ENCODE data around the gene OXSR1.

OXSR1 gene

DNA sequence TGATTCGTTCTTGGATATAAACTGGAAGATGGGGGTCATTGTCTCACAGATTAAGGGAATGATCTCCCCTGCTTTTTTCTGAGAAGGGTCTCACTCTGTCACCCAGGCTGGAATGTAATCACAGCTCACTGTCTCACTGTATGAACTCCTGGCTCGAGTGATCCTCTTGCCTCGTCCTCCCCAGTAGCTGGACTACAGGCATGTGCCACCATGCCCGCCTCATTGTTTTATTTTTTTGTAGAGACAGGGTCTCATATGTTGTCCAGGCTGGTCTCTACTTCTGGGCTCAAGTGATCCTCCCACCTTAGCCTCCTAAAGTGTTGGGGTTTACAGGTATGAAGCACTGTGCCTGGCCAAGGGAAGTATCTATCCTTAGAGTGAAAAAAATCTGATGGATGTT lies 5.4 kb downstream of the OXSR1 start:
- H2AFZ ChIP-seq = no peak overlapping the region

DNA sequence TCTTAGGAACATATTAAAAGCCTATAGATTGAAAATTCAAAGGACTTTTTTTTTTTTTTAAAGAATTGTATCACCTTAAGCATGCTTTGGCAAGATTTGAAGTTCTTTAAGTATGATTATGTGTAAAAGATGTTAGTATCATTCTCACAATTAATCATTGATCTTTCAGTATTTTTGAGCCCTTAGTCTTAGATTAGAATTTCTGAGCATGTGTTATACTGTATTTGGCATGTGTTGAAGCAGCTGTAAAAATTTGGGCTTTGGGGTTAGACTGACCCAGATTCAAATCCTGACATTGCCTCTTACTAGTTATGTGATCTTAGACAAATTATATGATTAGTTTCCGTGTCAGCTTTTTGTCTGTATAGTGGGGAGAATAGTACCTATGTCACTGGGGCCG lies 6.3 kb downstream of the OXSR1 start:
- H3K4me2 ChIP-seq (ENCODE audit: low read length) = no peak overlapping the region
- no peak overlapping the region for H3K4me3 ChIP-seq (ENCODE audit: low read depth, low read length)
- peaks cover 43% of the 10 kb centered on the region for H3K79me2 ChIP-seq
- no peak overlapping the region for H3K27ac ChIP-seq
- H3K4me1 ChIP-seq = peaks cover 8% of the 10 kb centered on the region
- H2AFZ ChIP-seq = no peak overlapping the region
- TF ChIP-seq, protein P1, sequence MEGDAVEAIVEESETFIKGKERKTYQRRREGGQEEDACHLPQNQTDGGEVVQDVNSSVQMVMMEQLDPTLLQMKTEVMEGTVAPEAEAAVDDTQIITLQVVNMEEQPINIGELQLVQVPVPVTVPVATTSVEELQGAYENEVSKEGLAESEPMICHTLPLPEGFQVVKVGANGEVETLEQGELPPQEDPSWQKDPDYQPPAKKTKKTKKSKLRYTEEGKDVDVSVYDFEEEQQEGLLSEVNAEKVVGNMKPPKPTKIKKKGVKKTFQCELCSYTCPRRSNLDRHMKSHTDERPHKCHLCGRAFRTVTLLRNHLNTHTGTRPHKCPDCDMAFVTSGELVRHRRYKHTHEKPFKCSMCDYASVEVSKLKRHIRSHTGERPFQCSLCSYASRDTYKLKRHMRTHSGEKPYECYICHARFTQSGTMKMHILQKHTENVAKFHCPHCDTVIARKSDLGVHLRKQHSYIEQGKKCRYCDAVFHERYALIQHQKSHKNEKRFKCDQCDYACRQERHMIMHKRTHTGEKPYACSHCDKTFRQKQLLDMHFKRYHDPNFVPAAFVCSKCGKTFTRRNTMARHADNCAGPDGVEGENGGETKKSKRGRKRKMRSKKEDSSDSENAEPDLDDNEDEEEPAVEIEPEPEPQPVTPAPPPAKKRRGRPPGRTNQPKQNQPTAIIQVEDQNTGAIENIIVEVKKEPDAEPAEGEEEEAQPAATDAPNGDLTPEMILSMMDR (IDR thresholded peaks at IDR 0.05) = no peak
- no peaks in the 10 kb centered on the region for H3K36me3 ChIP-seq (ENCODE audit: control insufficient read depth, insufficient read depth, low read length)
- H3K9me3 ChIP-seq (ENCODE audit: control insufficient read depth, low read length) = no peaks in the 10 kb centered on the region
- H3K27me3 ChIP-seq (ENCODE audit: control insufficient read depth, insufficient read depth, low read length) = no peaks in the 10 kb centered on the region
- H3K9ac ChIP-seq = no peak overlapping the region

More for the DNA sequence above, 5.4 kb downstream of the OXSR1 start:
- H3K4me3 ChIP-seq (ENCODE audit: low read depth, low read length) = no peak overlapping the region
- H3K4me2 ChIP-seq (ENCODE audit: low read length) = no peak overlapping the region
- peaks cover 8% of the 10 kb centered on the region for H3K4me1 ChIP-seq
- peaks cover 46% of the 10 kb centered on the region for H3K79me2 ChIP-seq
- no peak overlapping the region for H3K9ac ChIP-seq
- H3K9me3 ChIP-seq (ENCODE audit: control insufficient read depth, low read length) = no peaks in the 10 kb centered on the region
- no peaks in the 10 kb centered on the region for H3K36me3 ChIP-seq (ENCODE audit: control insufficient read depth, insufficient read depth, low read length)
- no peaks in the 10 kb centered on the region for H3K27me3 ChIP-seq (ENCODE audit: control insufficient read depth, insufficient read depth, low read length)
- H3K27ac ChIP-seq = no peak overlapping the region
- TF ChIP-seq, protein P1 (IDR thresholded peaks at IDR 0.05) = no peak

- Histone ChIP-seq H3K9me3 (ENCODE audit: control insufficient read depth, low read length) (no peaks in the 10 kb centered on the region), H3K79me2 (peaks cover 42% of the 10 kb centered on the region), H3K9ac (no peak overlapping the region), H3K36me3 (ENCODE audit: control insufficient read depth, insufficient read depth, low read length) (no peaks in the 10 kb centered on the region), H3K27ac (no peak overlapping the region), H2AFZ (no peak overlapping the region), H3K4me1 (no peaks in the 10 kb centered on the region), H3K4me2 (ENCODE audit: low read length) (no peak overlapping the region), H3K4me3 (ENCODE audit: low read depth, low read length) (no peak overlapping the region), H3K27me3 (ENCODE audit: control insufficient read depth, insufficient read depth, low read length) (no peaks in the 10 kb centered on the region)
- TF ChIP-seq, protein P1 (IDR thresholded peaks at IDR 0.05) = no peak
Measured at GRCh38 chr3:38173834-38174418, 8.6 kb downstream of the OXSR1 start.

GRCh38 chr3:38177181-38177580 lies 11.8 kb downstream of the OXSR1 start:
- H3K9ac ChIP-seq = no peak overlapping the region
- no peaks in the 10 kb centered on the region for H3K4me1 ChIP-seq
- no peak overlapping the region for H2AFZ ChIP-seq
- H3K4me2 ChIP-seq (ENCODE audit: low read length) = no peak overlapping the region
- TF ChIP-seq, protein P1 (IDR thresholded peaks at IDR 0.05) = no peak
- H3K9me3 ChIP-seq (ENCODE audit: control insufficient read depth, low read length) = no peaks in the 10 kb centered on the region
- H3K36me3 ChIP-seq (ENCODE audit: control insufficient read depth, insufficient read depth, low read length) = no peaks in the 10 kb centered on the region
- H3K79me2 ChIP-seq = peaks cover 48% of the 10 kb centered on the region
- no peak overlapping the region for H3K27ac ChIP-seq
- no peaks in the 10 kb centered on the region for H3K27me3 ChIP-seq (ENCODE audit: control insufficient read depth, insufficient read depth, low read length)
- H3K4me3 ChIP-seq (ENCODE audit: low read depth, low read length) = no peak overlapping the region

DNA sequence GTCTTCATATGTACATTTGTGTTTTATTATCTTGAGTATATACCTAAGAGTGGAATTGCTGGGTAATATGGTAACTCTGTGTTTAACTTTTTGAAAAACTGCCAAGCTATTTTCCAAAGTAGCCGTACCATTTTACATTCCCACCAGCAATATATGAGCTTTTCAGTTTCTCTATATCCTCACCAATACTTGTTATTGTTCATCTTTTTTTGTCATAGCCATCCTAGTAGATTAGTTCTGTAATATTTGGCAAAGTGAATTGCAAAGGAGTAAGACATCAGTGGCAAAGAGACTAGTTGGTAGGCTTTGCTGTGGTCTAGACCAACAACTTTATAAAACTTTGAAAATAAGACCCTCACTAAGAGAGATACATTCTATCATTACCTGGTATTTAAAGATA lies 21.4 kb downstream of the OXSR1 start:
- no peak overlapping the region for H3K27ac ChIP-seq
- no peak overlapping the region for H2AFZ ChIP-seq
- peaks cover 3% of the 10 kb centered on the region for H3K4me1 ChIP-seq
- TF ChIP-seq, protein P1 (IDR thresholded peaks at IDR 0.05) = no peak
- no peak overlapping the region for H3K9ac ChIP-seq
- H3K36me3 ChIP-seq (ENCODE audit: control insufficient read depth, insufficient read depth, low read length) = no peaks in the 10 kb centered on the region
- no peak overlapping the region for H3K4me3 ChIP-seq (ENCODE audit: low read depth, low read length)
- H3K9me3 ChIP-seq (ENCODE audit: control insufficient read depth, low read length) = no peaks in the 10 kb centered on the region
- H3K27me3 ChIP-seq (ENCODE audit: control insufficient read depth, insufficient read depth, low read length) = no peaks in the 10 kb centered on the region
- H3K4me2 ChIP-seq (ENCODE audit: low read length) = no peak overlapping the region
- peaks cover 19% of the 10 kb centered on the region for H3K79me2 ChIP-seq

All from parathyroid adenoma (tissue), 2 donors.